ENCODE results near the gene OR2V1.
"Not testable (repeated sequence)": the region's sequence is repeated elsewhere in the genome, so short reads cannot be mapped to it uniquely, and the experiment has no call there.

GRCh38 chr5:181130081-181130480, 888 bp downstream of the OR2V1 start:
- TF ChIP-seq CTCF (IDR thresholded peaks at IDR 0.05 in 8 of 11, conservative IDR thresholded peaks at IDR 0.05 in 3 of 11); POLR2A (IDR thresholded peaks at IDR 0.05); POLR2AphosphoS5 (IDR thresholded peaks at IDR 0.05): not testable (repeated sequence)
